Measurements from ENCODE around the gene CCDC127. TPM values are rescaled to one million over a fixed set of nuclear protein-coding genes. Genes with fewer than 3 reads are reported as not detected.
"Not testable (repeated sequence)": the region's sequence is repeated elsewhere in the genome, so short reads cannot be mapped to it uniquely, and the experiment has no call there.

The CCDC127 gene
- total RNA-seq, 2 experiments from 2014 or later, result 5.3 to 5.9 TPM

GRCh38 chr5:169071-169727 is 48.8 kb downstream of the CCDC127 start:
- Mint-ChIP-seq H3K9me3 (no peaks in the 10 kb centered on the region), H3K27ac (no peak overlapping the region), H3K4me3 (no peak overlapping the region), H3K36me3 (no peaks in the 10 kb centered on the region), H3K27me3 (no peaks in the 10 kb centered on the region), H3K4me1 (no peaks in the 10 kb centered on the region)
- DNase-seq, result no peak

GRCh38 chr5:167982-168660 is 49.8 kb downstream of the CCDC127 start:
- no peak for DNase-seq
- Mint-ChIP-seq H3K9me3 (no peaks in the 10 kb centered on the region), H3K4me3 (no peak overlapping the region), H3K36me3 (no peaks in the 10 kb centered on the region), H3K27ac (no peak overlapping the region), H3K4me1 (no peaks in the 10 kb centered on the region), H3K27me3 (no peaks in the 10 kb centered on the region)

- no peaks in the 10 kb centered on the region for H3K27me3 Mint-ChIP-seq
- DNase-seq, result no peak
- no peaks in the 10 kb centered on the region for H3K9me3 Mint-ChIP-seq
- no peaks in the 10 kb centered on the region for H3K36me3 Mint-ChIP-seq
- H3K4me3 Mint-ChIP-seq, result no peak overlapping the region
- no peaks in the 10 kb centered on the region for H3K4me1 Mint-ChIP-seq
- H3K27ac Mint-ChIP-seq, result no peak overlapping the region
These were observed 50.4 kb downstream of the CCDC127 start for GRCh38 chr5:167511-167910.

GRCh38 chr5:166441-167372 is 51.2 kb downstream of the CCDC127 start:
- no peak overlapping the region for H3K4me3 Mint-ChIP-seq
- H3K9me3 Mint-ChIP-seq, result no peaks in the 10 kb centered on the region
- H3K27ac Mint-ChIP-seq, result no peak overlapping the region
- H3K4me1 Mint-ChIP-seq, result no peaks in the 10 kb centered on the region
- no peak for DNase-seq
- H3K27me3 Mint-ChIP-seq, result no peaks in the 10 kb centered on the region
- no peaks in the 10 kb centered on the region for H3K36me3 Mint-ChIP-seq

GRCh38 chr5:164783-165182 is 53.2 kb downstream of the CCDC127 start:
- not testable (repeated sequence) for H3K27me3 Mint-ChIP-seq, H3K9me3 Mint-ChIP-seq

GRCh38 chr5:164244-164643 is 53.7 kb downstream of the CCDC127 start:
- Mint-ChIP-seq H3K27ac (no peak overlapping the region), H3K9me3 (no peaks in the 10 kb centered on the region), H3K4me1 (no peaks in the 10 kb centered on the region), H3K4me3 (no peak overlapping the region), H3K27me3 (peaks cover 6% of the 10 kb centered on the region), H3K36me3 (no peaks in the 10 kb centered on the region)
- no peak for DNase-seq

More at GRCh38 chr5:164783-165182, 53.2 kb downstream of the CCDC127 start:
- not testable (repeated sequence) for H3K36me3 Mint-ChIP-seq, H3K4me3 Mint-ChIP-seq, H3K27ac Mint-ChIP-seq, DNase-seq, H3K4me1 Mint-ChIP-seq

- Mint-ChIP-seq H3K36me3 (no peaks in the 10 kb centered on the region), H3K4me3 (no peak overlapping the region), H3K27ac (no peak overlapping the region), H3K9me3 (no peaks in the 10 kb centered on the region), H3K4me1 (no peaks in the 10 kb centered on the region), H3K27me3 (peaks cover 6% of the 10 kb centered on the region)
- no peak for DNase-seq
These were observed 54.1 kb downstream of the CCDC127 start for GRCh38 chr5:163841-164240.

- Mint-ChIP-seq H3K4me1 (no peaks in the 10 kb centered on the region), H3K36me3 (no peaks in the 10 kb centered on the region), H3K27me3 (peaks cover 6% of the 10 kb centered on the region), H3K27ac (no peak overlapping the region), H3K9me3 (no peaks in the 10 kb centered on the region), H3K4me3 (no peak overlapping the region)
- DNase-seq, result no peak
These were observed 54.7 kb downstream of the CCDC127 start for GRCh38 chr5:163338-163620.

- no peak for DNase-seq
- Mint-ChIP-seq H3K4me3 (no peak overlapping the region), H3K9me3 (no peaks in the 10 kb centered on the region), H3K27me3 (peaks cover 6% of the 10 kb centered on the region), H3K36me3 (no peaks in the 10 kb centered on the region), H3K4me1 (no peaks in the 10 kb centered on the region), H3K27ac (no peak overlapping the region)
These were observed 55.2 kb downstream of the CCDC127 start for GRCh38 chr5:162565-163337.

GRCh38 chr5:162190-162564 is 55.8 kb downstream of the CCDC127 start:
- no peaks in the 10 kb centered on the region for H3K4me1 Mint-ChIP-seq
- H3K27me3 Mint-ChIP-seq, result peaks cover 6% of the 10 kb centered on the region
- no peak for DNase-seq
- no peak overlapping the region for H3K27ac Mint-ChIP-seq
- no peaks in the 10 kb centered on the region for H3K36me3 Mint-ChIP-seq
- no peaks in the 10 kb centered on the region for H3K9me3 Mint-ChIP-seq
- no peak overlapping the region for H3K4me3 Mint-ChIP-seq

- Mint-ChIP-seq H3K9me3 (no peaks in the 10 kb centered on the region), H3K4me1 (no peaks in the 10 kb centered on the region), H3K4me3 (no peak overlapping the region), H3K36me3 (no peaks in the 10 kb centered on the region), H3K27me3 (peaks cover 6% of the 10 kb centered on the region), H3K27ac (no peak overlapping the region)
- DNase-seq, result no peak
These were observed 56.2 kb downstream of the CCDC127 start for GRCh38 chr5:161803-162110.

- Mint-ChIP-seq H3K36me3 (no peaks in the 10 kb centered on the region), H3K4me3 (no peak overlapping the region), H3K4me1 (no peaks in the 10 kb centered on the region), H3K27ac (no peak overlapping the region), H3K9me3 (no peaks in the 10 kb centered on the region), H3K27me3 (peaks cover 6% of the 10 kb centered on the region)
- DNase-seq, result no peak
These were observed 56.8 kb downstream of the CCDC127 start for GRCh38 chr5:160921-161802.

GRCh38 chr5:160173-160510 is 57.8 kb downstream of the CCDC127 start:
- H3K36me3 Mint-ChIP-seq, result no peaks in the 10 kb centered on the region
- DNase-seq, result no peak
- peaks cover 6% of the 10 kb centered on the region for H3K27me3 Mint-ChIP-seq
- no peak overlapping the region for H3K27ac Mint-ChIP-seq
- no peaks in the 10 kb centered on the region for H3K9me3 Mint-ChIP-seq
- no peak overlapping the region for H3K4me3 Mint-ChIP-seq
- no peaks in the 10 kb centered on the region for H3K4me1 Mint-ChIP-seq

GRCh38 chr5:159448-160172 is 58.3 kb downstream of the CCDC127 start:
- H3K27ac Mint-ChIP-seq, result no peak overlapping the region
- H3K4me1 Mint-ChIP-seq, result no peaks in the 10 kb centered on the region
- H3K36me3 Mint-ChIP-seq, result no peaks in the 10 kb centered on the region
- peaks cover 6% of the 10 kb centered on the region for H3K27me3 Mint-ChIP-seq
- no peak for DNase-seq
- no peak overlapping the region for H3K4me3 Mint-ChIP-seq
- H3K9me3 Mint-ChIP-seq, result no peaks in the 10 kb centered on the region
